Panc1 (cell line): ENCODE data around the gene EIF4EBP3.

ENCODE experiments used
- CTCF ChIP-seq: fragments of 450-650 bp; IDR thresholded peaks from 2 replicates; pipeline ENCODE4 v1.5.1; 2017; ENCODE audit warnings: mild to moderate bottlenecking
- POLR2AphosphoS5 ChIP-seq: IDR thresholded peaks from 2 replicates; pipeline ENCODE4 v1.6.1; 2012; ENCODE audit warnings: mild to moderate bottlenecking, low read depth, low read length, moderate library complexity
- SIN3A ChIP-seq: IDR thresholded peaks from 2 replicates; pipeline ENCODE4 v1.6.1; 2012; ENCODE audit warnings: low read depth, mild to moderate bottlenecking, low read length, moderate library complexity, borderline replicate concordance; ENCODE audit not compliant: insufficient read depth
- TCF7L2 ChIP-seq: IDR thresholded peaks from 2 replicates; pipeline ENCODE4 v1.6.1; 2011; ENCODE audit warnings: mild to moderate bottlenecking, low read depth, low read length, inconsistent platforms

- no peak for TF ChIP-seq CTCF
- TF ChIP-seq POLR2AphosphoS5: no peak
- no peak for TF ChIP-seq SIN3A
- no peak for TF ChIP-seq TCF7L2
These were observed 44.4 kb downstream of the EIF4EBP3 start for GRCh38 chr5:140591747-140592372.
